Measurements from ENCODE around the gene CTU1.

GRCh38 chr19:51141181-51141580 lies 33.0 kb upstream of the CTU1 start:
- TF ChIP-seq CTCF (IDR thresholded peaks at IDR 0.05), result no peak
- TF ChIP-seq POLR2A (IDR thresholded peaks at IDR 0.05), result no peak

Measured in uterus (tissue), 2 donors.